ENCODE results near the gene PCK2.
"Not testable (repeated sequence)": the region's sequence is repeated elsewhere in the genome, so short reads cannot be mapped to it uniquely, and the experiment has no call there.

Gene PCK2

DNA sequence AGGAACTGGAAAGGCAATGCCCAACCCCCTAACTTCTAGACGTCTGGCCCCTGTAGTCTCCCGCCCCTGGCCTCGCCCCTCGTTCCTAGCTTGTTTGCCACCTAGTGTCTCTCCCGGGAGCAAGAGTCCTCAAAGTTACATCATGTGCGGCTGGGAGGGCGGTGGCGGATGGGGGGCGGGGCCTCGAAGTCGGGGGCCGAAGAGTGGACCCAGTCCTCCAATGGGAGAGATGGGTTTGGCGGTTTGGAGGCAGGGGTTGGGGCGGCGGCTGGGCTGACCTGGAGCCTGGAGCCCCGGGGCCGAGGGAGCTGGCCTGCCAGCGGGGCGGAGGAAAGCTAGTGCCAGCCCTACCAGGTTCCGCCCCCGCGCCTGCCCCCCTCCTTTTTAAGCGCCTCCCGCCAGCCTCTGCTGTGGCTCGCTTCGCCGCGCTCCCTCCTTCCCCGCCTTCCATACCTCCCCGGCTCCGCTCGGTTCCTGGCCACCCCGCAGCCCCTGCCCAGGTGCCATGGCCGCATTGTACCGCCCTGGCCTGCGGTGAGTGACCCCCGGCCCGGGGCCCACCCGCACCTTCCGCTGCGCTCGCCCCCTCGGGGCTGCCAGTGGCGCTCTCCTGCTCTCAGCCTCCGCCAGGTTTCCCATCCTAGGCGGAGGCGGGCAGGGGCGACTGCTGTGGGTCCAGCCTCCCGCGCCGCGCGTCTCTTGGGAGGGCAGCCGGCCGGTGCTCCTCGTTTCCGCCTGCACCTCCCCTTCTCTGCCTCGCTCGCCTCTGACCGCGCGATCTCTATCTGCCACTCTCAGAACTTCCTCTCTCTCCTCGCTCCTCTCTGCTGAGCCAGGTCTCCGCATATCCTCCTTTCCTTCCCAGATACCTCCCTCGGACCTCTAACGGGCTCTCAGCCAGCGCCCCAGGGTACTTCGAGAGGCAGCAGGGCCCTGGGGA lies at the start of gene PCK2:
PCK2 (plus strand) TSS at position 411 of the 940 bp plus-strand sequence; CDS start at position 506, 95 bp downstream.
- peak; percentile 86 for DNase-seq (ENCODE audit: low spot score)

DNA sequence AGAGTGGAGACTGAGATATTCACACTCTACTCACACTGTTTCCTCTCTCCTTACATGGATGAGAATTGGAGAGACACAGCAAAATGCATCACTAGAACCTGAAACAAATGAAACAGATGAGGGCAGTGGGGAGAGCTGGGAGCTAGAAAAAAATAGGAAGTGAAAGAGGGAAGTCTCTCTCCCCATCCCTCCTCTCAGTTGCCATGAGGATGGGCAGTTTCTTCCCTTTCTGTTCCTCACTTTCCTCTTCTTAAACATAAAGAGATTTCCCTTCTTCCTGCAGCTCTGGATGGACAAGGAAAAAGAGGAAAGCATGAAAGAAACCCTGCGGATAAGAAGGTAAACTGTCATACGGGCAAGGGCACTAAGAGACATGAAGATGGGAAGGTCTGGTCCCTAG lies 45.1 kb upstream of the PCK2 start:
- peak; percentile 3 for DNase-seq (ENCODE audit: low spot score)

DNA sequence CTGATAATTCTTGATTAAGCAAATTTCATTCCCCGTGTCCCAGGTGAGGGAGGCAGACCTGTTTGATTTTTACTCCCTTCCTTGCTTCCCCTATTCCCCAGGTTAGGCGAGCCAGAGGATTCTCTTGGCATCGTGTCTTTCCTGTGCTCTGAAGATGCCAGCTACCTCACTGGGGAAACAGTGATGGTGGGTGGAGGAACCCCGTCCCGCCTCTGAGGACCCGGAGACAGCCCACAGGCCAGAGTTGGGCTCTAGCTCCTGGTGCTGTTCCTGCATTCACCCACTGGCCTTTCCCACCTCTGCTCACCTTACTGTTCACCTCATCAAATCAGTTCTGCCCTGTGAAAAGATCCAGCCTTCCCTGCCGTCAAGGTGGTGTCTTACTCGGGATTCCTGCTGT lies 43.4 kb upstream of the PCK2 start:
- not testable (repeated sequence) for DNase-seq (ENCODE audit: low spot score)

DNA sequence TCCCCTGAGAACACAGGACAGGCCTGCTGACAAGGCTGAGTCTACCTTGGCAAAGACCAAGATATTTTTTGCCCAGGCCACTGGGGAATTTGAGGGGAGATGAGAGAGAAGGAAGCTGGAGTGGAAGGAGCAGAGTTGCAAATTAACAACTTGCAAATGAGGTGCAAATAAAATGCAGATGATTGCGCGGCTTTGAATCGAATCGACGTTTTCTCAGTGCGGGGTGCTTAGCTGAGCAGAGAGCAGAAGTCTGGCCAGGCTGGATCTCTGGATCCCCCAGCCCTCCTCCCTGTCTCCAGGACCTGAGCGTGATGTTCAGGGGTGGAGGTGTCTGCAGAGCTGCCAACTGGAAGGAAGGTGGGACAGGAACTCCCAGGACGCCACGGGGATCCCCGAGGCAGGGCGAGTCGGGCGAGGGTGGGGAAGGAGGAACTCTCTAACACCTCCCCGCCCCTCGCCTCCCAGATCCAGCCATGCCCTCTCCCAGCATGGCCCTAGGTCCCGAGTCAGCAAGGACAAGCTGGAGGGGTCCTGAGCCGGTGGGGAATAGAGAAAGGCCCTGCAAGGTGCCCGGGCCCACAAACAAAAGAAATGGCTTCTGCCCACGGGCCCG lies 42.8 kb upstream of the PCK2 start:
- no peak for DNase-seq (ENCODE audit: low spot score)

DNA sequence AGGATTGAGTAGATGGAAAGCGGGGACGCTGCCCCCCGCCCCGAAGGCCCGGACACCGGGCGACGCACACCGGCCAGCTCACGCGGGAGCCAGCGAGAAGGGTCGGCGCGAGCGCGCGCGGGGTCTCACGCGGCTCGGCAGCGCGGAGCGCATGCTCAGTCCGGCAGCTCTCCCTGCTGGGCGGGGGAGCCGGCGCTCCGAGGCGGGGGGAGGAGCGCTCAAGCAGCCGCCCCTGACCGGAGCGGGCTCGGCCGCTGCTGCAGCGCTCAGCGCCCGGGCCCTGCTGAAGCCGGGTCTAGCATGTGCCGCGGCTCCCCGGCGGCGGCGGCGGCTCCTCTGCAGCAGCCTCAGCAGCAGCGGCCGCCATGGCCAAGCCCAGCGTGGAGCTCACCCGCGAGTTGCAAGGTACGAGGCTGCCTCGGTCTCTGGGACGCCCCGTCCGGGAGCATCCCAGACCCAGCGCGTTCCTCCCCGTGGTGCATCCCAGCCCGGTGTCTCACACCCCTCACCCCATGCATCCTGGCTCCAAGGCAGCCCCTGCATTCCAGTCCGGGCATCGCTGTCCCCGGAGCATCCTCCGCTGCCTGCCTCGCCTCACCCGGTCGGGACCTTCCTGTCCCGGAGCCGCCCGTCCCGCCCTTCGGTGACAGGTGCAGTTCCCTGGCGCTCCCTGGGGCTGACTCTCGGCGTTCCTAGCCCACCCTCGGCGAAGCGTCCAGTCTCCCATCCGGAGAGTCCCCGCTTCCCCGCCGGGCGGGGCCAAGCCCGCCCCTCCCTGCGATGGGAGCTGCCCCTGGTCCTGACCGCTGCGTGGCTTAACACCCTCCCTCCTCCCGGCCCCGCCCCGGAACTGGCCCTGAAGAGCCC lies 42.1 kb upstream of the PCK2 start, which contains the start of gene CARMIL3:
CARMIL3 (plus strand) TSS at position 221 of the 867 bp plus-strand sequence; CDS start at position 366, 145 bp downstream.
- peak; percentile 82 for DNase-seq (ENCODE audit: low spot score)

DNA sequence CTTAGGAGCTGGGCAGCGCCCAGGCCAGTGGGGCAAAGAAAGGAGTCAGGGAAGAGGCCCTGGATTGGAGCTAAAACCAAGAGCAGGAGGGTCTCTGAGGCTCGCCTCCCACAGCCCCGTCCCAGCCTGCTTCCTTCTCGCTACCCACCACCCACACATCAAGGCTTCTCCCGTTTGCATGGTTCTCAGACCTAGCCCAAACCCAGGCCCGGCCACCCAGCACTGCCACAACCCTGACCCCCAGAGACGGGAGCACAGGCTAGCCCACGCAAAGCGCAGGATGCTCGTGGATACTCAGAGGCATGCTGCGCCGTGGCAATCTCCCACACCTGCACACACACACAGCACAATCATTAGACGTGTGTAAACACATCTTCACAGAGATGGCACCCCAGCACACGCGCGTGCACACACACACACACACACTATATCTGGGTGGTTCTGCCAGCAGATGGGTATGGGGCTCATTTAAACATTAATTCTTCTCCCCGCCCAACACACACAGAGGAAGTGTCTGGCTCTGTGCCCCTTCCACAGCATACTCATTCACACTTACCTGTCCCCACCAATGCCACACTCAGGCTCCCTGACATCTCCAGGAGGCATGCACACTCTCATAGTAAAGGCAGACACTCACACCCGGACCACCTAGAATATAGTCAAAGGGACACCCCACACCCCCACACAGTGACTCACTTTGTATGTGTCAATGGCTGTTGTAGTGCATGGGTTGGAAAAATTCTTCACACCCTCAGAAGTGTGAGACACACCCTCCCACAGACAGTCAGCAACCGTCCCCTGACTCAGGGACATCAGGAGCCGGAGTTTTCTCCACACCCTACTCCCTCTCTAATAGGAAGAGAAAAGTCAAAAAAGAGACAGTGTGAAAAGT lies 41.2 kb upstream of the PCK2 start:
- DNase-seq (ENCODE audit: low spot score), result no peak

DNA sequence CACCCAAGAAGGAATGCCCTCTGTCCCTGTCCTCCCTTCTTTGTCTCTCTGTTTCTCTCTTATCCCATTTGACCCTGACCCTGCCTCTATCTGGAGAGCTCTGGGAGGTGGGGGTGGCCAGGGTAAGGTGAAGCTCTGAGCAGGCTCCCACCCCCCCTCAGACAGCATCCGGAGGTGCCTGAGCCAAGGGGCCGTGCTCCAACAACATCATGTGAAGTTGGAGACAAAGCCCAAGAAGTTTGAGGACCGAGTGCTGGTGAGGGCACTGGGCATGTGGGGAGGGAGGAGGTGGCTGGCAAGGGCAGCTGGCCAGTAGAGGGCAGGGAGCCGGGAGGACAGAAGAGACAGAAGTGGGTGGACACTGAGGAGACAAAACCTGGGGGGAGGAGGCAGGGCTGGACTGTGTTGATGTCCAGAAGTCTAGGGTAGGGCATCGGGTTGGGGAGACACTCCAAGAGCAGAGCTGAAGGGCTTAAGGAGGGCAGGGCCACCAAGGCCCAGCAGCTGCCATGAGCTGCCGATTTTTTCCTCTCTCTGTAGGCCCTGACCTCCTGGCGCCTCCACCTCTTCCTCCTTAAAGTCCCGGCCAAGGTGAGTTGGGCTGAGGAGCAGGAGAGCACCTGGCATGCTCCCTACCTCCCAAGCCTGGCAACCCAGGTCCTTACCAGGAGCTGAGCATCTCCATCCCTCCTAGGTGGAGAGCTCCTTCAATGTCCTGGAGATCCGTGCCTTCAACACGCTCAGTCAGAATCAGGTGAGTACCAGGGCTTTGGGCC lies 40.4 kb upstream of the PCK2 start:
- no peak for DNase-seq (ENCODE audit: low spot score)

DNA sequence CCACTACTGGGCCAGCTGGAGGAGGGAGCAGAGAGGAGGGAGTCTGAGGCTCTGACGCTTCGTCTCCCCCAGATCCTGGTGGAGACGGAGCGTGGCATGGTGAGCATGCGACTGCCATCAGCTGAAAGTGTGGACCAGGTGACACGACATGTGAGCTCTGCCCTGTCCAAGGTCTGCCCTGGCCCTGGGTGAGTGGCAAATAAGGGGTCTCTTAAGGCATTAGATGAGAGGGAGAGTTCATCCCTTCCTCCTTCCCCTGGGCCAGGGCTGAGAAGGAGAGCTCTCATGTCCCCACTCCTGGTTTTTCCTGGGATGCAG lies 39.8 kb upstream of the PCK2 start:
- no peak for DNase-seq (ENCODE audit: low spot score)

DNA sequence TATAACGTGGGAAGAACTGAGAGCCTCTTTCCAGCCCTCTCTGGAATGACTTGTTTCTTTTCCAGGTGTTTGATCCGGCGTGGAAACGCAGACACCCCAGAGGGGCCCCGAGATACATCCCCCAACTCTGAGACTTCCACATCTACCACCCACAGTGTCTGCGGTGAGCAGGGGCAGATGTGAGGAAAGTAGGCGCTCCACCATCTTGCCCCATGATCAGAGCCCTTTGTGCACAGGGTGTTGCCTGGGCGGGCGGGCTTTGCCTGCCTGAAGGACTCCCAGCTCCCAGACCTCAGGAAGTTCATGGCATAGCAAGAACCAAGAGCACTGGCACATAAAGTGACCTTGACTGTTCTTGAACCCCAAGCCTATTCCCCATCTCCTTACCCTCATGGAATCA lies 39.5 kb upstream of the PCK2 start:
- DNase-seq (ENCODE audit: low spot score), result no peak

DNA sequence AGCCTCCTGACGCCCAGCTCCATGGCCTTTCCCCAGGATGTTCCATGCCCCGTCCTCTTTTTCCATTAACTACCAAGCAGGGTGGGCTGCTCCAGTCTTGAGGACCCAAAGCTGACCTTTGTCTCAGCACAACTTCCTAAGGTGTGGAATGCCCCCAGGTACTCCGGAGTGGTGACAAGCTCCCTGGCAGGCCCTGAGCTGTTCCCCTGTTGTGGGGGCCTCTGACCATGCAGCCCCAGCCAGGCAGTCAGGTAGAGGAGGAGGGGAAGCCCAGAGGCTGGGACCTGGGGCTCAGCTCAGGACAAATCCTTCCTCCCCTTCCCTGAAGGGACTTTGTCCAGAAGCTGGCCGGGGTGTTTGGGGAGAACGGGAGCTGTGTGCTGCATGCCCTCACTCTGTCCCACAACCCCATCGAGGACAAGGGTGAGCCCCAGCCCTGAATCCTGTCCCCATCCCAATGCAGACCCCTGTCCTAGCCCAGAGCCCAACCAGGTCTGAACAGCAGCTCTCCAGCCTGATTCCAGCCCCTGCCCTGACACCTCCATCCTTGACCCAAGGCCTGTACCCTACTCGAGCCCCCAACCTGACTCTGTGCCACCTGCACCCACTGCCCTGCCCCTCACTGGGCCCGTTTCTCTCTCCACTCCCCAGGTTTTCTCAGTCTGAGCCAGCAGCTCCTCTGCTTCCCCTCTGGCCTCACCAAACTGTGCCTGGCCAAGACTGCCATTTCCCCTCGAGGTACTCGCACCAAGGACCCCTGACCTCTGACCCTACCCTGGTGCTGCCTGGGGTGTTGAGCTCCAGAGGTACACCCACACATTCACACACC lies 37.9 kb upstream of the PCK2 start:
- DNase-seq (ENCODE audit: low spot score), result no peak

DNA sequence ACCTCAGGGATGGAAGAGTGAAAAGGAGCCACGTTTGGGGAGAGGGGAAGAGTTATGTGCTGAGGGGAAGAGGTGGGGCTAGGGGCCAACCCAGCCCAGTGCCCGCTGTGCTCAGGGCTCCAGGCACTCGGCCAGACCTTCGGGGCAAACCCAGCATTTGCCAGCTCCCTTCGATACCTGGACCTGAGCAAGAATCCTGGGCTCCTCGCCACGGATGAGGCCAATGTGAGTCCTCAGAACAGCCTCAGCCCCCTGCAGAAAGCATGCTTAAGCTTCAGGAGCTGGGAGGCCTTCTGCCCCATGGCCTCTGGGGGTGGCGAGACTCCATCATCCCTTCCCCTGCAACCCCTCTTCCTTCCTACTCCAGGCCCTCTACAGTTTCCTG lies 37.3 kb upstream of the PCK2 start:
- DNase-seq (ENCODE audit: low spot score), result no peak

DNA sequence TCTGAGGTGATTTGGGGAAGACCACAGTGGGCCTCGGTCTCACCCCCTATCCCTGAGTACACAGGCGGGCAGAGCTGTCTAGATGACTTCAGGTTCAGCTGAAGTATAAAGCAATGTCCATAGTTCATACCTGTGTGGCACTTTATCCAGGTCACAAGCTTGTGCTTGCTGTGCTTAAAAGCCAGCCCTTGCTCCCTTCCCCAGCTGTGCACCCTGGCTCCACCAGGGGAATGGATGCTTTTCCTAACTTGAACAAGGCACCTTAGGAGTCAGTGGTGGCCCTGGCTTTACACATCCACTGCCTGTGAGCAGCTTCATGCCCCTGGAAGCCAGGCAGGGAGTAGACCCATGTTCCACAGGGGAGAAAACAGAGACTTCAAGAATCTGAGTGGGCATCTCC lies 36.8 kb upstream of the PCK2 start:
- no peak for DNase-seq (ENCODE audit: low spot score)

DNA sequence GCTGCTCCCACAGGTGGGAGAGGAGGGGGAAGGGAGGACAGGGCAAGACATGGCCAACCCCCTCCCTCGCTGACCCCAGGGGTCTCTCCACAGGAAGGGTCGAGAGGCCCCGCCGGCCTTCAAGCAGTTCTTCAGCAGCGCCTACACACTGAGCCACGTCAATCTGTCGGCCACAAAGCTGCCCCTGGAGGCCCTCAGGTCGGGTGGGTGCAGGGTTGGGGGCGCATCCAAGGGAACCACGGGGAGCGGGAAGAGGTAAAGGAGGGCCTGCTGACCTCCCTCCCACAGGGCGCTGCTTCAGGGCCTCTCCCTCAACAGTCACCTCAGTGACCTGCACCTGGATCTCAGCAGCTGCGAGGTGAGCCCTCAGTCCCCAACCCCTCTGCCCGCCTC lies 36.2 kb upstream of the PCK2 start:
- no peak for DNase-seq (ENCODE audit: low spot score)

DNA sequence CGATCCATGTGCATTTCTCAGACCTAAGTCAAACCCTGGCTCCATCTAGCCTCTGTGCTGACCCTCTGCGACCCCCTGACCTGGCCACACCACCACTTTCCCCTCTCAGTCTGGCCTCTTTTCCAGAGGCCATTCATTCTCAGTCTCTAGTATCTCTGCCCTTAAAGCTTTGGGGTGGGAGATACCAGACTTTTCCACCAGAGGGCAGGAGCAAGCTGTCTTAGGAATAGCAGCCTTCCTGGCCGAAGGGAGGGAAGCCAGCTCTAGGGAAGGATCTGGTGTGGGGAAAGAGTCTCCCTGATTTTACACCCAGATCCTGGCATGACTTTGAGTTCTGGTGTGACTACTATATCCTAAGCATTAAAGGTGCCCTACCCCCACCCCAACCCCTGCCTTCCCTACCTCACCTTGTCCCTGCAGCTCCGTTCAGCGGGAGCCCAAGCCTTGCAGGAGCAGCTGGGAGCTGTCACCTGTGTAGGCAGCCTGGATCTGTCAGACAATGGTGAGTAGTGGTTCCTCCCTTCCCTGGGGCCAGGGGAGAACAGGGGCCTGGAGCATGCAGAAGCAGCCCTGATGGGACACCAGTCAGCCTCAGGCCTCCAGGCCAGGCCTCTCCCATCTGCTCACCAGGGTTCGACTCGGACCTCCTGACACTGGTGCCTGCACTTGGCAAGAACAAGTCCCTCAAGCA lies 35.7 kb upstream of the PCK2 start:
- peak; percentile 72 for DNase-seq (ENCODE audit: low spot score)

DNA sequence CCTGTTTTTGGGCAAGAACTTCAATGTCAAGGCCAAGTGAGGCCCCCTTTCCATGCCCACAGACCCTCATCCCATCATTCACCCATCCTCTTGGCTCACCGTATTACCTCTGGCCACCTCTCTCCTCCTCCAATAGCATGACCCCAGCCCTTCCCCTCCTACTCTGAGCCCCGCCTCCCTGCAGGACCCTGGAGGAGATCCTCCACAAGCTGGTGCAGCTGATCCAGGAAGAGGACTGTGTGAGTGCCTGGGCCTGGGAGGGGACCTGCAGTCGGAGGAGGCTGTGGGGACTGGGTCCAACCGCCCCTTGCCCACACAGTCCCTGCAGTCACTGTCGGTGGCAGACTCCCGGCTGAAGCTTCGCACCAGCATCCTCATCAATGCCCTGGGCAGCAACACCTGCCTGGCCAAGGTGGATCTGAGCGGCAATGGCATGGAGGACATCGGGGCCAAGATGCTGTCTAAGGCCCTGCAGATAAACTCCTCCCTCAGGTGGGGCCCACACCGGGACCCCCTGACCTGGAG lies 35.1 kb upstream of the PCK2 start:
- no peak for DNase-seq (ENCODE audit: low spot score)

DNA sequence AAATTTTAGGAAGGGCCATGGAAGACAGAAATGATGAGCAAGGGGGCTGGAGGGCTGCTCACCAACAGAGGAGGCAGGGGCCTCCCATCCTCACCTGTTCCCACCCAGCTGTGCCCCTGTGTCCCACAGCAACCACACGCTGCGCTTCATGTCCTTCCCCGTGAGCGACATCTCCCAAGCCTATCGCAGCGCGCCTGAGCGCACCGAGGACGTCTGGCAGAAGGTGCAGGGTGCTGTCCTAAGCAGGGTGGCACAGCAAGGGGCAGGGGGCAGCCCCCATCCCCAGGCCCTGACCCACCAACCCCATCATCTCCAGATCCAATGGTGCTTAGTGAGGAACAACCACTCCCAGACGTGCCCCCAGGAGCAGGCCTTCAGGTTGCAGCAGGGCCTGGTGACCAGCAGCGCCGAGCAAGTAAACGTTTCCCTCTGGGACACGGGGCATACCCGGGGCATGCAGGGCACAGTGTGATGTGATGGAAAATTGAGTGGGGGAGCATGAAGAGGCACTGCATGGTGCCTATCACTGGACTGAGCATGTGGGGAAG lies 34.2 kb upstream of the PCK2 start:
- no peak for DNase-seq (ENCODE audit: low spot score)

DNA sequence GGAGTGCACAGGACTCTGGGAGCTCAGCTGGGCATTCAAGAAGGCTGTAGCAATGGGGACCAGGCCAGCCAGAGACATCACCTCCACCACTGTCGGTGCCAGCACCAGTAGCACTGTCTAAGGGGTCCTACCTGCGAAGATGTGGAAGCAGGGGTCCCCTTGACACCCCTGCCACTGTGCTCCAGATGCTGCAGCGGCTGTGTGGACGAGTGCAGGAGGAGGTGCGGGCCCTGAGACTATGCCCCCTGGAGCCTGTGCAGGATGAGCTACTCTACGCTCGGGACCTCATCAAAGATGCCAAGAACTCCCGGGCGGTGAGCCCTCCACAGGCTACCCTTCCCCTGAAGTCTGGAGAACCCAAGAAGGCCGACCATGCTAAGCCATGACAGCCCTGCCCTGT lies 33.7 kb upstream of the PCK2 start:
- no peak for DNase-seq (ENCODE audit: low spot score)
